OCI-LY7 (cell line): ENCODE results near the gene FANCC.

Experiments used
- CTCF ChIP-seq: fragments of 200-600 bp; sonication (generic); conservative IDR thresholded peaks from 2 replicates; pipeline ENCODE4 v1.5.1; 2014; ENCODE audit warnings: mild to moderate bottlenecking, antibody characterized with exemption, low read length, moderate library complexity, mixed read lengths
- EZH2phosphoT487 ChIP-seq: fragments of 200-600 bp; sonication (generic); IDR thresholded peaks from 2 replicates; pipeline ENCODE4 v1.6.1; 2018; ENCODE audit warnings: low read depth, borderline replicate concordance, mild to moderate bottlenecking, mixed run types, antibody characterized with exemption, low read length, moderate library complexity, mixed read lengths

- TF ChIP-seq CTCF = no peak
- no peak for TF ChIP-seq EZH2phosphoT487
Observed at GRCh38 chr9:95204310-95204709, 113.2 kb downstream of the FANCC start.
